A549 (cell line): ENCODE results near the gene C5orf34. TPM values are rescaled to one million over a fixed set of nuclear protein-coding genes. Genes with fewer than 3 reads are reported as not detected.
A peak's percentile ranks its signal among the peaks of the same experiment; 100 is the strongest.

Experiments
- ATAC-seq, 2 experiments: fragments of 200-7000 bp in 1 of 2; fragments of >200 bp in 1 of 2; cut with Nextera tagmentation in 1 of 2; cut with Tn5 transposase in 1 of 2; 3 replicates each; pipeline versions ENCODE4 v1.8.0 to v1.9.1; 2018 to 2020; ENCODE audit warnings: mild to moderate bottlenecking in 1 of 2, moderate library complexity in 1 of 2
- CTCF ChIA-PET: fragments of 300-600 bp; sonication (Branson Sonifier 250); formaldehyde crosslinking; extraction: SDS; loops from one replicate; lab custom pipeline; 2021; ENCODE audit warnings: antibody characterized with exemption, inconsistent platforms; lab: Yijun Ruan, JAX
- POLR2A ChIA-PET: fragments of 350-600 bp; formaldehyde crosslinking; extraction: SDS; loops from one replicate; lab custom pipeline; 2021; ENCODE audit warnings: antibody characterized with exemption, inconsistent platforms; lab: Yijun Ruan, JAX
- DNase-seq, 2 experiments: peaks; one replicate each; pipeline versions ENCODE4 v3.0.0 to v3.0.0-alpha.2; 2011 to 2016; ENCODE audit warnings: low read depth in 1 of 2, low spot score in 1 of 2
- FAIRE-seq: peaks from 2 replicates; lab custom pipeline; 2011; peaks lifted over from hg19 to GRCh38; lab: Jason Lieb, UNC
- H3K27ac ChIP-seq, 2 experiments: fragments of >200 bp; sonication (Bioruptor Twin); formaldehyde crosslinking; 3 replicates each; pipeline ENCODE4 v1.5.1; 2016 to 2017
- H3K4me1 ChIP-seq: fragments of >200 bp; sonication (Bioruptor Twin); formaldehyde crosslinking; 3 replicates; pipeline ENCODE4 v1.6.1; 2016
- H3K4me2 ChIP-seq: fragments of >200 bp; sonication (Bioruptor Twin); formaldehyde crosslinking; 3 replicates; pipeline ENCODE4 v1.6.1; 2016
- H3K4me3 ChIP-seq: fragments of >200 bp; sonication (Bioruptor Twin); formaldehyde crosslinking; 3 replicates; pipeline ENCODE4 v1.5.1; 2016
- H3K9me3 ChIP-seq: fragments of >200 bp; sonication (Bioruptor Twin); formaldehyde crosslinking; 3 replicates; pipeline ENCODE4 v1.6.1; 2016
- BHLHE40 ChIP-seq: IDR thresholded peaks from 2 replicates; pipeline ENCODE4 v1.6.1; 2012; ENCODE audit warnings: low read depth, low read length, inconsistent platforms
- CBX8 ChIP-seq: fragments of 200-600 bp; sonication (generic); IDR thresholded peaks from 2 replicates; pipeline ENCODE4 v1.6.1; 2016
- CHD2 ChIP-seq: fragments of 150-350 bp; IDR thresholded peaks from 2 replicates; pipeline ENCODE4 v1.6.1; 2014; ENCODE audit warnings: low read length; ENCODE audit not compliant: partially characterized antibody
- EHF ChIP-seq: fragments of 250-450 bp; sonication (Bioruptor Pico); IDR thresholded peaks from 2 replicates; pipeline ENCODE4 v1.5.0; 2020; ENCODE audit warnings: mild to moderate bottlenecking
- EHMT2 ChIP-seq: fragments of 200-600 bp; sonication (generic); IDR thresholded peaks from 2 replicates; pipeline ENCODE4 v1.6.1; 2016; ENCODE audit warnings: antibody characterized with exemption, low read depth, mild to moderate bottlenecking, moderate library complexity
- EP300 ChIP-seq, 2 experiments: fragments of >200 bp; sonication (Bioruptor Twin); formaldehyde crosslinking; IDR thresholded peaks; 2 replicates in 1 of 2; 3 replicates in 1 of 2; pipeline ENCODE4 v1.6.1; 2016 to 2017
- HDAC2 ChIP-seq: fragments of 200-600 bp; sonication (generic); IDR thresholded peaks from 2 replicates; pipeline ENCODE4 v1.6.1; 2016
- HEYL ChIP-seq: fragments of 250-450 bp; sonication (Bioruptor Pico); IDR thresholded peaks from 2 replicates; pipeline ENCODE4 v1.8.0; 2021; ENCODE audit warnings: mild to moderate bottlenecking, moderate library complexity
- HOXA7 ChIP-seq: fragments of 250-450 bp; sonication (Bioruptor Pico); IDR thresholded peaks from 2 replicates; pipeline ENCODE4 v1.5.0; 2020; ENCODE audit warnings: mild to moderate bottlenecking, moderate library complexity
- HOXB13 ChIP-seq: fragments of 250-450 bp; sonication (Bioruptor Pico); IDR thresholded peaks from 2 replicates; pipeline ENCODE4 v1.5.0; 2020; ENCODE audit warnings: low read depth, mild to moderate bottlenecking, moderate library complexity
- JUNB ChIP-seq: fragments of >200 bp; sonication (Bioruptor Twin); formaldehyde crosslinking; IDR thresholded peaks from 2 replicates; pipeline ENCODE4 v1.6.1; 2016
- MAZ ChIP-seq: fragments of 150-350 bp; IDR thresholded peaks from 2 replicates; pipeline ENCODE4 v1.6.1; 2014; ENCODE audit warnings: antibody characterized with exemption, low read depth, low read length, borderline replicate concordance
- MYC ChIP-seq: IDR thresholded peaks from 2 replicates; pipeline ENCODE4 v1.6.1; 2012; ENCODE audit warnings: mild to moderate bottlenecking, inconsistent platforms, low read length, improper control_type of control experiment, borderline replicate concordance
- NPAS2 ChIP-seq: fragments of 250-450 bp; sonication (Bioruptor Pico); IDR thresholded peaks from 2 replicates; pipeline ENCODE4 v1.8.0; 2022; ENCODE audit warnings: mild to moderate bottlenecking, moderate library complexity, borderline replicate concordance
- NR3C1 ChIP-seq: fragments of >200 bp; sonication (Bioruptor Twin); formaldehyde crosslinking; IDR thresholded peaks from 3 replicates; pipeline ENCODE4 v1.6.1; 2017
- RAD21 ChIP-seq, 2 experiments: fragments of >200 bp in 1 of 2; sonication (Bioruptor Twin) in 1 of 2; formaldehyde crosslinking in 1 of 2; IDR thresholded peaks in 1 of 2; conservative IDR thresholded peaks in 1 of 2; 2 replicates in 1 of 2; 3 replicates in 1 of 2; pipeline ENCODE4 v1.6.1; 2012 to 2018; ENCODE audit warnings: inconsistent platforms in 1 of 2
- RFX5 ChIP-seq: fragments of 450-650 bp; IDR thresholded peaks from 2 replicates; pipeline ENCODE4 v1.7.1; 2014; ENCODE audit warnings: antibody characterized with exemption, mild to moderate bottlenecking, moderate library complexity
- SREBF2 ChIP-seq: fragments of 450-650 bp; IDR thresholded peaks from 2 replicates; pipeline ENCODE4 v1.6.1; 2014; ENCODE audit warnings: mild to moderate bottlenecking, moderate library complexity
- TFCP2L1 ChIP-seq: fragments of 250-450 bp; sonication (Bioruptor Pico); IDR thresholded peaks from 2 replicates; pipeline ENCODE4 v1.5.0; 2021; ENCODE audit warnings: mild to moderate bottlenecking
- WGBS: methylation state at CpG from one replicate; pipeline ENCODE4 v1.1.6; 2017; ENCODE audit errors: missing lambda C conversion rate; 5-methylcytosine and 5-hydroxymethylcytosine counted together
- polyA minus RNA-seq: library from RNA; depleted of rRNA, polyadenylated mRNA; stranded (reverse); fragments of >200 nt; gene quantifications from 2 replicates; pipeline ENCODE4 v1.2.3, GENCODE V29; 2011; rRNA and poly(A)+ RNA removed
- polyA plus RNA-seq, 4 experiments: library from polyadenylated mRNA; depleted of rRNA in 3 of 4; stranded (reverse); fragments of >200 nt; fragmentation: RNase III in 1 of 4; extraction: RNeasy Plus Mini Kit Qiagen cat#74134 plus additional on column Dnase treatment in 1 of 4; gene quantifications; 2 replicates in 3 of 4; 3 replicates in 1 of 4; pipeline ENCODE4 v1.2.3, GENCODE V29; 2011 to 2017
- TF ChIP-seq, protein P1 (sequence below): fragments of >200 bp; sonication (Bioruptor Twin); formaldehyde crosslinking; IDR thresholded peaks from 3 replicates; pipeline ENCODE4 v1.6.1; 2016
- TF ChIP-seq, protein P2 (sequence below): fragments of 200-600 bp; sonication (generic); IDR thresholded peaks from 2 replicates; pipeline ENCODE4 v1.6.1; 2016; ENCODE audit warnings: antibody characterized with exemption, mild to moderate bottlenecking, moderate library complexity
- TF ChIP-seq, protein P3 (sequence below): fragments of 450-650 bp; IDR thresholded peaks from 2 replicates; pipeline ENCODE4 v1.6.1; 2014; ENCODE audit warnings: antibody characterized with exemption
- TF ChIP-seq, protein P4 (sequence below): IDR thresholded peaks from 2 replicates; pipeline ENCODE4 v1.6.1; 2012; ENCODE audit warnings: low read depth, borderline replicate concordance
- TF ChIP-seq, protein P5 (sequence below): fragments of 250-450 bp; sonication (Bioruptor Pico); IDR thresholded peaks from 2 replicates; pipeline ENCODE4 v1.5.0; 2021; ENCODE audit warnings: mild to moderate bottlenecking, moderate library complexity, borderline replicate concordance
- TF ChIP-seq, protein P6 (sequence below): fragments of >200 bp; sonication (Bioruptor Twin); formaldehyde crosslinking; IDR thresholded peaks from 3 replicates; pipeline ENCODE4 v1.5.1; 2016

Gene C5orf34, protein sequence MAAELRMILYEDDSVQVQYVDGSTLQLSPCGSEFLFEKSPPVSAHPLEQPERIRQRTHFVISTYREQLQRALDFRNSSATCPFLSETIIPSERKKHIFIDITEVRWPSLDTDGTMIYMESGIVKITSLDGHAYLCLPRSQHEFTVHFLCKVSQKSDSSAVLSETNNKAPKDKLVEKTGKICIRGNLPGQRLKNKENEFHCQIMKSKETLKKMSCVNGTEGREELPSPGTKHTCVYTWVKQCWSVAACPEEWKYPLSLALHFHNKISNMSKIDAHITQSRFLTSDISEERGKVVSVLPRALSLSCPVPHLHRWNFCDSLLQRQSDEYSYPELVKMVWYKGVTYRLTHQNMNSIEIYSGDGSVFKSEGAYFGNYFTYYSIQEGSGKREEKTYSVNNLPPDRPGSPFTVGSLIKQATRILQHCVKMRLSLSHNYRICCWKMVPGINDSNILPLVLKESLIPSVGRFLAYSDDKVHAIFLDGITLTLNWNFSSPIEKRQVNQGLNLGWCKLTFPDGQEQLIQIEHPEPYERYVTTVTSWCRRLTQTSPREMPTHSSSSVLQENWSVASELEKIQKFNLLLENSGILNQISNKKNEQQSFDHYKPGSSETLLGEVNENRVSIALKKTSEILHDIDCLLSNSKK
- polyA plus RNA-seq (2011; rRNA removed) (11.8 and 16.1 TPM in 2 replicates), polyA plus RNA-seq (2017; fragmentation: RNase III; extraction: RNeasy Plus Mini Kit Qiagen cat#74134 plus additional on column Dnase treatment) (7.1 to 7.7 TPM (median 7.6 TPM) in 3 replicates), polyA minus RNA-seq (3.0 and 4.3 TPM in 2 replicates)
- polyA plus RNA-seq (2012; cell fraction: cytosol; rRNA removed) = 3.3 and 3.5 TPM in 2 replicates
- 3.7 and 4.5 TPM in 2 replicates for polyA plus RNA-seq (2012; cell fraction: nucleus; rRNA removed)

DNA sequence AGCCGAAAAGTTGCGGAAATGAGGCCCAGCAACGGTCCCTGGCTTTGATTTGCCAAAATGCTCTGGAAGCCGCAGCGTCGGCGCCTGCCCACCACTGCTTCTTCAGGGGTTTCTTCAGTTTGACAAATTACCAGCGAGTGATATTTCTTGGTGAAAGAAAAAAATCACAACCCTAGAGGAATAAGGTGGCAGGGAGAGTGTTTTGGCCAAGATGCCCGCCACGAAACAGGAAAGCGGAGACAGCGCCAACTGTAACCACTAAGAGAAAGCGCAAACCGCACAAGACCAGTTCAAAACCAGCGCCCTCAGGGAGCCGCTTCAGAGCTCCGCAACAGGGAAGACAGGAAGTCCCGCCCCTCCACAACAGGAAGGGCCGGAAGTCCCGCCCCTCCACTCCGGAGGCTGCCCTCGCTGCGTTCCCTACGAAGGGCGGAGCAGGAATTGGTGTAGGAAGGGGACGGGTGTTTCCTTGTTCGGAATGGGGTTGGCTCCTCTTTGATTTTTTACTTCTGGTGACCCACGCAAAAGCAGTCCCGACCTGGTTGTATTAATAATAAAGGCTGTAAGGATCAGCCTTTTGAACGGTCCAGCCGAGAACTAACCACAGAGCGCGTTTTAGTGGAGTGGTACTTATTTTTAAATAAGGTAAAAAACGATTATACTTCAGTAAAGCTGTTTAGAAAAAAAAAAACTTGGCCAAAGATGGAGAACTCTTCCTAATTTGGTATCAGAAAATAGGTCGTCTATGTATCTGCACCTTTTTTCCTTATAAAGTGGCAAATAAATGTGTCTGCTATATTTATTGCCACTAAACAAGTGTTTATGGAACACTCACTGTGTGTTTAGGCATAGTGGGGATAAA, at the start of gene C5orf34:
Gene C5orf34 (minus strand): TSS at position 333 of the 862 bp plus-strand sequence. CDS start 5,809 bp downstream, outside the sequence.
- DNase-seq (peak; percentile 96 to 98), FAIRE-seq (no peak), ATAC-seq (peak; percentile 100)
- Histone ChIP-seq H3K27ac (peak within 1 kb of the TSS; percentile 84 to 88), H3K4me2 (peak within 1 kb of the TSS; percentile 92), H3K4me1 (peaks cover 10% of the 10 kb centered on the region; the same call in 2 of the 3 replicates), H3K4me3 (peak within 1 kb of the TSS; percentile 72), H3K9me3 (no peaks in the 10 kb centered on the region)
- WGBS = 2% methylated on average over 35 of the region's 35 CpGs
- POLR2A ChIA-PET = interaction anchor here (0.6 to 2.2 kb wide), 10 partner anchors 10 to 393 kb away, joined by 3 to 41 read pairs (median 6); partner anchors contain the start of genes HMGCS1 and TMEM267
- CTCF ChIA-PET = interaction anchor here (1.6 kb wide), 1 partner anchor 31 kb away, joined by 5 read pairs; the partner anchor contains the start of gene TMEM267
- TF ChIP-seq, protein P1, sequence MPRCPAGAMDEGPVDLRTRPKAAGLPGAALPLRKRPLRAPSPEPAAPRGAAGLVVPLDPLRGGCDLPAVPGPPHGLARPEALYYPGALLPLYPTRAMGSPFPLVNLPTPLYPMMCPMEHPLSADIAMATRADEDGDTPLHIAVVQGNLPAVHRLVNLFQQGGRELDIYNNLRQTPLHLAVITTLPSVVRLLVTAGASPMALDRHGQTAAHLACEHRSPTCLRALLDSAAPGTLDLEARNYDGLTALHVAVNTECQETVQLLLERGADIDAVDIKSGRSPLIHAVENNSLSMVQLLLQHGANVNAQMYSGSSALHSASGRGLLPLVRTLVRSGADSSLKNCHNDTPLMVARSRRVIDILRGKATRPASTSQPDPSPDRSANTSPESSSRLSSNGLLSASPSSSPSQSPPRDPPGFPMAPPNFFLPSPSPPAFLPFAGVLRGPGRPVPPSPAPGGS = peak; percentile 74; the same call in 1 of the 3 replicates
- TF ChIP-seq SREBF2 = no peak
- TF ChIP-seq, protein P2, sequence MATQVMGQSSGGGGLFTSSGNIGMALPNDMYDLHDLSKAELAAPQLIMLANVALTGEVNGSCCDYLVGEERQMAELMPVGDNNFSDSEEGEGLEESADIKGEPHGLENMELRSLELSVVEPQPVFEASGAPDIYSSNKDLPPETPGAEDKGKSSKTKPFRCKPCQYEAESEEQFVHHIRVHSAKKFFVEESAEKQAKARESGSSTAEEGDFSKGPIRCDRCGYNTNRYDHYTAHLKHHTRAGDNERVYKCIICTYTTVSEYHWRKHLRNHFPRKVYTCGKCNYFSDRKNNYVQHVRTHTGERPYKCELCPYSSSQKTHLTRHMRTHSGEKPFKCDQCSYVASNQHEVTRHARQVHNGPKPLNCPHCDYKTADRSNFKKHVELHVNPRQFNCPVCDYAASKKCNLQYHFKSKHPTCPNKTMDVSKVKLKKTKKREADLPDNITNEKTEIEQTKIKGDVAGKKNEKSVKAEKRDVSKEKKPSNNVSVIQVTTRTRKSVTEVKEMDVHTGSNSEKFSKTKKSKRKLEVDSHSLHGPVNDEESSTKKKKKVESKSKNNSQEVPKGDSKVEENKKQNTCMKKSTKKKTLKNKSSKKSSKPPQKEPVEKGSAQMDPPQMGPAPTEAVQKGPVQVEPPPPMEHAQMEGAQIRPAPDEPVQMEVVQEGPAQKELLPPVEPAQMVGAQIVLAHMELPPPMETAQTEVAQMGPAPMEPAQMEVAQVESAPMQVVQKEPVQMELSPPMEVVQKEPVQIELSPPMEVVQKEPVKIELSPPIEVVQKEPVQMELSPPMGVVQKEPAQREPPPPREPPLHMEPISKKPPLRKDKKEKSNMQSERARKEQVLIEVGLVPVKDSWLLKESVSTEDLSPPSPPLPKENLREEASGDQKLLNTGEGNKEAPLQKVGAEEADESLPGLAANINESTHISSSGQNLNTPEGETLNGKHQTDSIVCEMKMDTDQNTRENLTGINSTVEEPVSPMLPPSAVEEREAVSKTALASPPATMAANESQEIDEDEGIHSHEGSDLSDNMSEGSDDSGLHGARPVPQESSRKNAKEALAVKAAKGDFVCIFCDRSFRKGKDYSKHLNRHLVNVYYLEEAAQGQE = no peak; the same call in 1 of the 2 replicates
- TF ChIP-seq BHLHE40 = no peak
- no peak for TF ChIP-seq EHF (CRISPR knock-in tag)
- no peak; the same call in 1 of the 2 replicates for TF ChIP-seq MYC
- TF ChIP-seq HEYL (CRISPR knock-in tag) = no peak
- TF ChIP-seq EHMT2 = no peak
- no peak for TF ChIP-seq EP300 (IDR thresholded peaks at IDR 0.05)
- TF ChIP-seq, protein P3, sequence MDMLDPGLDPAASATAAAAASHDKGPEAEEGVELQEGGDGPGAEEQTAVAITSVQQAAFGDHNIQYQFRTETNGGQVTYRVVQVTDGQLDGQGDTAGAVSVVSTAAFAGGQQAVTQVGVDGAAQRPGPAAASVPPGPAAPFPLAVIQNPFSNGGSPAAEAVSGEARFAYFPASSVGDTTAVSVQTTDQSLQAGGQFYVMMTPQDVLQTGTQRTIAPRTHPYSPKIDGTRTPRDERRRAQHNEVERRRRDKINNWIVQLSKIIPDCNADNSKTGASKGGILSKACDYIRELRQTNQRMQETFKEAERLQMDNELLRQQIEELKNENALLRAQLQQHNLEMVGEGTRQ = no peak
- no peak for TF ChIP-seq JUNB
- TF ChIP-seq, protein P4, sequence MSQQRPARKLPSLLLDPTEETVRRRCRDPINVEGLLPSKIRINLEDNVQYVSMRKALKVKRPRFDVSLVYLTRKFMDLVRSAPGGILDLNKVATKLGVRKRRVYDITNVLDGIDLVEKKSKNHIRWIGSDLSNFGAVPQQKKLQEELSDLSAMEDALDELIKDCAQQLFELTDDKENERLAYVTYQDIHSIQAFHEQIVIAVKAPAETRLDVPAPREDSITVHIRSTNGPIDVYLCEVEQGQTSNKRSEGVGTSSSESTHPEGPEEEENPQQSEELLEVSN = no peak
- TF ChIP-seq HDAC2 = no peak; the same call in 1 of the 2 replicates
- TF ChIP-seq NPAS2 (CRISPR knock-in tag) = no peak
- TF ChIP-seq, protein P5, sequence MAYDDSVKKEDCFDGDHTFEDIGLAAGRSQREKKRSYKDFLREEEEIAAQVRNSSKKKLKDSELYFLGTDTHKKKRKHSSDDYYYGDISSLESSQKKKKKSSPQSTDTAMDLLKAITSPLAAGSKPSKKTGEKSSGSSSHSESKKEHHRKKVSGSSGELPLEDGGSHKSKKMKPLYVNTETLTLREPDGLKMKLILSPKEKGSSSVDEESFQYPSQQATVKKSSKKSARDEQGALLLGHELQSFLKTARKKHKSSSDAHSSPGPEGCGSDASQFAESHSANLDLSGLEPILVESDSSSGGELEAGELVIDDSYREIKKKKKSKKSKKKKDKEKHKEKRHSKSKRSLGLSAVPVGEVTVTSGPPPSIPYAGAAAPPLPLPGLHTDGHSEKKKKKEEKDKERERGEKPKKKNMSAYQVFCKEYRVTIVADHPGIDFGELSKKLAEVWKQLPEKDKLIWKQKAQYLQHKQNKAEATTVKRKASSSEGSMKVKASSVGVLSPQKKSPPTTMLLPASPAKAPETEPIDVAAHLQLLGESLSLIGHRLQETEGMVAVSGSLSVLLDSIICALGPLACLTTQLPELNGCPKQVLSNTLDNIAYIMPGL = no peak
- peak in 1 of 2 experiments; percentile 23; a peak in 1 of 5 replicates for TF ChIP-seq RAD21 (conservative IDR thresholded peaks at IDR 0.05 in 1 of 2, IDR thresholded peaks at IDR 0.05 in 1 of 2)
- TF ChIP-seq RFX5 = no peak
- TF ChIP-seq TFCP2L1 (CRISPR knock-in tag) = no peak
- TF ChIP-seq NR3C1 = no peak
- TF ChIP-seq CHD2 = no peak
- TF ChIP-seq HOXB13 (CRISPR knock-in tag) = no peak
- TF ChIP-seq CBX8 = no peak
- TF ChIP-seq HOXA7 = 0 out of 2 replicates have a peak, but pooled peaks have one; percentile 11
- TF ChIP-seq, protein P6, sequence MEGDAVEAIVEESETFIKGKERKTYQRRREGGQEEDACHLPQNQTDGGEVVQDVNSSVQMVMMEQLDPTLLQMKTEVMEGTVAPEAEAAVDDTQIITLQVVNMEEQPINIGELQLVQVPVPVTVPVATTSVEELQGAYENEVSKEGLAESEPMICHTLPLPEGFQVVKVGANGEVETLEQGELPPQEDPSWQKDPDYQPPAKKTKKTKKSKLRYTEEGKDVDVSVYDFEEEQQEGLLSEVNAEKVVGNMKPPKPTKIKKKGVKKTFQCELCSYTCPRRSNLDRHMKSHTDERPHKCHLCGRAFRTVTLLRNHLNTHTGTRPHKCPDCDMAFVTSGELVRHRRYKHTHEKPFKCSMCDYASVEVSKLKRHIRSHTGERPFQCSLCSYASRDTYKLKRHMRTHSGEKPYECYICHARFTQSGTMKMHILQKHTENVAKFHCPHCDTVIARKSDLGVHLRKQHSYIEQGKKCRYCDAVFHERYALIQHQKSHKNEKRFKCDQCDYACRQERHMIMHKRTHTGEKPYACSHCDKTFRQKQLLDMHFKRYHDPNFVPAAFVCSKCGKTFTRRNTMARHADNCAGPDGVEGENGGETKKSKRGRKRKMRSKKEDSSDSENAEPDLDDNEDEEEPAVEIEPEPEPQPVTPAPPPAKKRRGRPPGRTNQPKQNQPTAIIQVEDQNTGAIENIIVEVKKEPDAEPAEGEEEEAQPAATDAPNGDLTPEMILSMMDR = no peak
- TF ChIP-seq MAZ = no peak
